ENCODE measurements around the gene LCA5L.

DNA sequence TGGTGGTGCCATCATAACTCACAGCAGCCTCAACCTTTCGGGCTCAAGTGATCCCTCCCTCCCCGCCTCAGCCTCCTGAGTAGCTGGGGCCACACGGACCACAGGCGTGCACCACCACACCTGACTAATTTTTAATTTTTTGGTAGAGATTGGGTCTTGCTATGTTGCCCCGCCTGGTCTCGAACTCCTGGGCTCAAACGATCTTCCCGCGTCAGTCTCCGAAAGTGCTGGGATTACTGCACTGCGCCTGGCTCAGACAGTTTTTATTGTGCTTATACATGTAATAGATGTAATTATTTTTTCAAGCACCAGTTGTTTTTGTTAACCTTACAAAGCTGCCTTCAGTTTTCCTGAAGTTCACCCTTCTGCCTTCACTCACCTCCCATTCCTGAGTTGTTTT lies 58.7 kb downstream of the LCA5L start:
- TF ChIP-seq, protein P1, sequence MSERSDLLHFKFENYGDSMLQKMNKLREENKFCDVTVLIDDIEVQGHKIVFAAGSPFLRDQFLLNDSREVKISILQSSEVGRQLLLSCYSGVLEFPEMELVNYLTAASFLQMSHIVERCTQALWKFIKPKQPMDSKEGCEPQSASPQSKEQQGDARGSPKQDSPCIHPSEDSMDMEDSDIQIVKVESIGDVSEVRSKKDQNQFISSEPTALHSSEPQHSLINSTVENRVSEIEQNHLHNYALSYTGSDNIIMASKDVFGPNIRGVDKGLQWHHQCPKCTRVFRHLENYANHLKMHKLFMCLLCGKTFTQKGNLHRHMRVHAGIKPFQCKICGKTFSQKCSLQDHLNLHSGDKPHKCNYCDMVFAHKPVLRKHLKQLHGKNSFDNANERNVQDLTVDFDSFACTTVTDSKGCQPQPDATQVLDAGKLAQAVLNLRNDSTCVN (CRISPR knock-in tag; IDR thresholded peaks at IDR 0.05; ENCODE audit: borderline replicate concordance) = no peak
- no peak for TF ChIP-seq TARDBP (CRISPR knock-in tag; IDR thresholded peaks at IDR 0.05)
